ENCODE measurements around the gene TF.

DNA sequence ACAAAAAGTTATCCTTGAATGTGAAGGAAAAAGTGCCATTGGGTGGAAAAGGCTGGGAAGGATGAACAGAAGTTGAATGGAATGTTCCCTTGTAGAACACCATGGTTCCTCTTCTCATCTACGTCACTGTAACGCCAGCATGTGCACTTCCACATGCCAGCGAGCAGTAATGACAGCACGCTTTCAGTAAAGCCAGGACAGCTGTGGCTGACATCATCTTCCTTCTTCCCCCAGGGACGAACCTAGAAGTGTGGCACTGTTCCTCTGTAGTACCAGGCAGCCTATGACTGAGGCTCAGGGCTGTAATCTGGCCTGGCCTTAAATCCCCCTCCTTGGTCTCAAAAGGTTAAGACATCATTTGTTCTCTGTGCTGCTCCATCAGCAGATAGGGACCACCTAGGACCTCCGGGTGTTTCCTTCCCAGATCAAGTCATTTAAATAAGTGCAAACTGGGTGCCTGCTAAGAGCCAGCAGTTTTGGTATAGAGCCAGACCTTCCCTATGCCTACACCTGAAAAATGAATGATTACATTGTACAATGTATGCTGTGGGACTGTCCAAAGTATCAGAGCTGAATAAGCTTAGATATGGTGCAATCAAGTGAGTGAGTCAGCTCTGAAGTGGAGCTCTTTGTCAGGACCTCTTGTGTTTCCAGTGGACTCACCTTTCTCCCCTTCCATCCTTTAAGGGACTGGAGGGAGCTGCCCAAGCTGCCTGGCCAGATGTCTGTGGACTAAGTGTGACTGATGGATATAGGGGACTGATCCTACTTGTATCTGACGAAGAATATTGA is 53.8 kb downstream of the TF start:
- TF ChIP-seq, protein P1, sequence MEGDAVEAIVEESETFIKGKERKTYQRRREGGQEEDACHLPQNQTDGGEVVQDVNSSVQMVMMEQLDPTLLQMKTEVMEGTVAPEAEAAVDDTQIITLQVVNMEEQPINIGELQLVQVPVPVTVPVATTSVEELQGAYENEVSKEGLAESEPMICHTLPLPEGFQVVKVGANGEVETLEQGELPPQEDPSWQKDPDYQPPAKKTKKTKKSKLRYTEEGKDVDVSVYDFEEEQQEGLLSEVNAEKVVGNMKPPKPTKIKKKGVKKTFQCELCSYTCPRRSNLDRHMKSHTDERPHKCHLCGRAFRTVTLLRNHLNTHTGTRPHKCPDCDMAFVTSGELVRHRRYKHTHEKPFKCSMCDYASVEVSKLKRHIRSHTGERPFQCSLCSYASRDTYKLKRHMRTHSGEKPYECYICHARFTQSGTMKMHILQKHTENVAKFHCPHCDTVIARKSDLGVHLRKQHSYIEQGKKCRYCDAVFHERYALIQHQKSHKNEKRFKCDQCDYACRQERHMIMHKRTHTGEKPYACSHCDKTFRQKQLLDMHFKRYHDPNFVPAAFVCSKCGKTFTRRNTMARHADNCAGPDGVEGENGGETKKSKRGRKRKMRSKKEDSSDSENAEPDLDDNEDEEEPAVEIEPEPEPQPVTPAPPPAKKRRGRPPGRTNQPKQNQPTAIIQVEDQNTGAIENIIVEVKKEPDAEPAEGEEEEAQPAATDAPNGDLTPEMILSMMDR (IDR thresholded peaks at IDR 0.05; ENCODE audit: low read length) = no peak
- no peak for TF ChIP-seq EZH2 (optimal IDR thresholded peaks at IDR 0.05; ENCODE audit: low read depth, low read length)
- no peak for TF ChIP-seq EZH2phosphoT487 (IDR thresholded peaks at IDR 0.05; ENCODE audit: low read length)
